GM19372 (cell line): Measurements from ENCODE around the gene MNS1.
"Not testable (repeated sequence)": the region's sequence is repeated elsewhere in the genome, so short reads cannot be mapped to it uniquely, and the experiment has no call there.

Experiments used
- ATAC-seq: cut with Tn5 transposase; IDR thresholded peaks from one replicate; pipeline ENCODE4 v1.9.1; 2021; ENCODE audit warnings: mild to moderate bottlenecking, low read depth, moderate library complexity; ENCODE audit not compliant: unreplicated experiment

MNS1 gene

GRCh38 chr15:56464893-56465520 lies at the start of gene MNS1:
Gene MNS1, minus strand, starts transcription at chr15:56465137. Its CDS starts 165 bp downstream, at chr15:56464972.
- peak; percentile 99 for ATAC-seq

GRCh38 chr15:56496635-56497034 lies 31.7 kb upstream of the MNS1 start:
- peak; percentile 67 for ATAC-seq

- ATAC-seq = no peak
These were observed 30.6 kb upstream of the MNS1 start for GRCh38 chr15:56495533-56495932.

- no peak for ATAC-seq
These were observed 30.1 kb upstream of the MNS1 start for GRCh38 chr15:56495053-56495452.

- ATAC-seq = no peak
These were observed 28.0 kb upstream of the MNS1 start for GRCh38 chr15:56492791-56493555.

- no peak for ATAC-seq
These were observed 27.3 kb upstream of the MNS1 start for GRCh38 chr15:56492236-56492635.

- ATAC-seq = no peak
These were observed 26.3 kb upstream of the MNS1 start for GRCh38 chr15:56491110-56491722.

- no peak for ATAC-seq
These were observed 25.5 kb upstream of the MNS1 start for GRCh38 chr15:56490461-56490860.

- ATAC-seq = not testable (repeated sequence)
These were observed 21.3 kb upstream of the MNS1 start for GRCh38 chr15:56486206-56486605.

GRCh38 chr15:56485426-56485825 lies 20.5 kb upstream of the MNS1 start:
- not testable (repeated sequence) for ATAC-seq

GRCh38 chr15:56484287-56484686 lies 19.4 kb upstream of the MNS1 start:
- no peak for ATAC-seq

GRCh38 chr15:56475351-56475750 lies 10.4 kb upstream of the MNS1 start:
- no peak for ATAC-seq

- no peak for ATAC-seq
These were observed 8.1 kb upstream of the MNS1 start for GRCh38 chr15:56473017-56473416.

- ATAC-seq = no peak
These were observed 7.3 kb upstream of the MNS1 start for GRCh38 chr15:56472278-56472677.

GRCh38 chr15:56471440-56472069 lies 6.6 kb upstream of the MNS1 start:
- ATAC-seq = no peak

- no peak for ATAC-seq
These were observed 4.5 kb upstream of the MNS1 start for GRCh38 chr15:56469483-56469882.

GRCh38 chr15:56468401-56468800 lies 3.5 kb upstream of the MNS1 start:
- no peak for ATAC-seq

GRCh38 chr15:56467616-56468015 lies 2.7 kb upstream of the MNS1 start:
- no peak for ATAC-seq

- no peak for ATAC-seq
These were observed 4.0 kb downstream of the MNS1 start for GRCh38 chr15:56460947-56461346.

- no peak for ATAC-seq
These were observed 4.9 kb downstream of the MNS1 start for GRCh38 chr15:56460071-56460470.

GRCh38 chr15:56459096-56459495 lies 5.8 kb downstream of the MNS1 start:
- ATAC-seq = no peak
